Measurements from ENCODE around the gene FGF18. TPM values are rescaled to one million over a fixed set of nuclear protein-coding genes. Genes with fewer than 3 reads are reported as not detected.
"Not testable (repeated sequence)": the region's sequence is repeated elsewhere in the genome, so short reads cannot be mapped to it uniquely, and the experiment has no call there.

The FGF18 gene
- total and polyA plus RNA-seq, 10 of the 15 experiments (the other 5 are each of a cell fraction or from before 2014, with no cell fraction given) = 0.03 to 0.10 (median 0.06) TPM; not detected in 5

DNA sequence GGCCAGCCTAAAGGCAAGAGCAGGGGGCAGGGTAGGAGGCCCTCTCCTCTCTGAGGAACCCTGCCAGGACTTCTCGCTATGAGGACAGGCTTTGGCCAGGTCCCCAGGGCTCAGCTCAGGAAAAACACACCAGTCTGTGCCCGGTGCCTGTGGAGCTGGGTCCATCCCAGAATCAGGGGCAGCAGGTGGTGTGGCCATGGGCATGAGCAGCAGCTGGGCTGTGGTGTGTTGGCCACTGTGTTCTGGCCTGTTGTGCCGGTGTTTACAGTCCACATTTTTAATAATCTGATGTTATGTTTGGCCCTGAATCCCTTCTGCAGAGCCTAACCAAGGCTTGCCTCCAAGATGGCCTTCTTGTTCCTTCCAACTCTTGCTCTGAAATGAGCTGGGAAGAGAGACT is 77.0 kb downstream of the FGF18 start:
- Histone ChIP-seq H3K27me3 (replicated peaks in 1 of 2; ENCODE audit: control insufficient read depth in 2 of 2, insufficient read depth in 2 of 2, low read length in 1 of 2) (no peaks in the 10 kb centered on the region; a peak in 1 of 4 replicates), H3K36me3 (ENCODE audit: control insufficient read depth in 2 of 2, insufficient read depth in 2 of 2, low read length in 1 of 2) (no peaks in the 10 kb centered on the region), H3K9me3 (replicated peaks; ENCODE audit: control insufficient read depth, insufficient read depth, low read length) (no peaks in the 10 kb centered on the region), H3K27ac (ENCODE audit: control insufficient read depth, insufficient read depth) (no peak overlapping the region), H3K4me3 (no peak overlapping the region), H3K4me1 (ENCODE audit: control insufficient read depth, insufficient read depth, low read length) (no peaks in the 10 kb centered on the region), H4K20me1 (ENCODE audit: control insufficient read depth, insufficient read depth) (no peaks in the 10 kb centered on the region), H3K9ac (ENCODE audit: control insufficient read depth, insufficient read depth, low read length) (no peak overlapping the region), H3K4me2 (ENCODE audit: control insufficient read depth, insufficient read depth) (no peak overlapping the region), H3K79me2 (ENCODE audit: control insufficient read depth, insufficient read depth, low read length) (no peaks in the 10 kb centered on the region), H2AFZ (ENCODE audit: control insufficient read depth, low read depth, low read length) (no peak overlapping the region)
- ChIA-PET SMC1A (ENCODE audit: uncharacterized antibody, unreplicated experiment) (no interaction called here), POLR2A (no interaction called here), RAD21 (ENCODE audit: unreplicated experiment) (no interaction called here), CTCF (no interaction called here)
- no peak for TF ChIP-seq GABPA (IDR thresholded peaks at IDR 0.05; ENCODE audit: low read depth)
- TF ChIP-seq ZNF384 (IDR thresholded peaks at IDR 0.05; ENCODE audit: borderline replicate concordance, low read depth, low read length) = no peak
- no peak for TF ChIP-seq MEF2B (IDR thresholded peaks at IDR 0.05; ENCODE audit: partially characterized antibody, poor library complexity, severe bottlenecking)
- no peak for TF ChIP-seq ZBTB40 (IDR thresholded peaks at IDR 0.05; ENCODE audit: borderline replicate concordance)
- TF ChIP-seq CBFB (IDR thresholded peaks at IDR 0.05; ENCODE audit: low read depth) = no peak
- no peak for TF ChIP-seq POLR2AphosphoS2 (IDR thresholded peaks at IDR 0.05; ENCODE audit: low read depth, low read length)
- no peak for TF ChIP-seq NFXL1 (IDR thresholded peaks at IDR 0.05; ENCODE audit: borderline replicate concordance)
- TF ChIP-seq RUNX3 (IDR thresholded peaks at IDR 0.05; ENCODE audit: low read length) = no peak
- no peak for TF ChIP-seq CEBPB (IDR thresholded peaks at IDR 0.05; ENCODE audit: borderline replicate concordance in 1 of 2, low read depth in 2 of 2, low read length in 2 of 2)
- DNase-seq (ENCODE audit: low read depth, low spot score) = no peak
- FAIRE-seq = no peak
- no TSS peak for BruUV-seq (replicated peaks)
- in situ Hi-C loops (cut with MboI) (no loop called here), intact Hi-C loops (cut with micrococcal nuclease; ENCODE audit: unreplicated experiment) (no loop called here)
- WGBS (ENCODE audit: insufficient coverage, insufficient replicate concordance, low lambda C conversion rate, missing lambda C conversion rate) = 41% methylated on average over 3 of the region's 3 CpGs
- ATAC-seq = no peak

DNA sequence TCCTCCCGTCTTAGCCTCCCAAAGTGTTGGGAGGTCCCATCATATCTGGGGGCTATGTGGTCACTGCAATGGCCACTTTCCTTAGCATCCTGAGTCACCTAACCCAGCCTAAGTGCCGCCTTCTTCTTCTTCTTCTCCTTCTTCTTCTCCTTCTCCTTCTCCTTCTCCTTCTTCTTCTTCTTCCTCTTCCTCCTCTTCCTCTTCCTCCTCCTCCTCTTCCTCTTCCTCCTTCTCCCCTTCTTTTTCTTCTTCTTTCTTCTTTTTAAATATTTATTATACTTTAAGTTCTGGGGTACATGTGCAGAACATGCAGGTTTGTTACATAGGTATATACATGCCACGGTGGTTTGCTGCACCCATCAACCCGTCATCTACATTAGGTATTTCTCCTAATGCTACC is 78.0 kb downstream of the FGF18 start:
- ATAC-seq; BruUV-seq (replicated peaks); H4K20me1 ChIP-seq (ENCODE audit: control insufficient read depth, insufficient read depth); H3K9me3 ChIP-seq (replicated peaks; ENCODE audit: control insufficient read depth, insufficient read depth, low read length); intact Hi-C loops (cut with micrococcal nuclease; ENCODE audit: unreplicated experiment); H3K4me2 ChIP-seq (ENCODE audit: control insufficient read depth, insufficient read depth); H2AFZ ChIP-seq (ENCODE audit: control insufficient read depth, low read depth, low read length); SMC1A ChIA-PET (ENCODE audit: uncharacterized antibody, unreplicated experiment); H3K79me2 ChIP-seq (ENCODE audit: control insufficient read depth, insufficient read depth, low read length); H3K36me3 ChIP-seq (ENCODE audit: control insufficient read depth in 2 of 2, insufficient read depth in 2 of 2, low read length in 1 of 2); FAIRE-seq; CTCF ChIA-PET; POLR2A ChIA-PET; DNase-seq (ENCODE audit: low read depth, low spot score); RAD21 ChIA-PET (ENCODE audit: unreplicated experiment); H3K4me1 ChIP-seq (ENCODE audit: control insufficient read depth, insufficient read depth, low read length); H3K4me3 ChIP-seq; H3K27me3 ChIP-seq (replicated peaks in 1 of 2; ENCODE audit: control insufficient read depth in 2 of 2, insufficient read depth in 2 of 2, low read length in 1 of 2); in situ Hi-C loops (cut with MboI); H3K9ac ChIP-seq (ENCODE audit: control insufficient read depth, insufficient read depth, low read length); H3K27ac ChIP-seq (ENCODE audit: control insufficient read depth, insufficient read depth): not testable (repeated sequence)
- WGBS (ENCODE audit: insufficient coverage, insufficient replicate concordance, low lambda C conversion rate, missing lambda C conversion rate) = 39% methylated on average over 4 of the region's 4 CpGs
